Activated CD8-positive, alpha-beta memory T cell treated with anti-CD3 and anti-CD28 coated beads, Interleukin-2, amount 10 ng/mL, durations not matched to agents 7 days and 5 days (primary cell): ENCODE measurements around the gene DST. TPM values are rescaled to one million over a fixed set of nuclear protein-coding genes. Genes with fewer than 3 reads are reported as not detected.

Experiments
- ATAC-seq: fragments of 150-1000 bp; cut with Tn5 transposase; one replicate; pipeline ENCODE4 v1.10.0; 2021; ENCODE audit warnings: moderate library complexity
- CTCF ChIA-PET: fragments of 350-600 bp; sonication (Branson Sonifier 250); formaldehyde crosslinking; loops from one replicate; lab custom pipeline; 2021; ENCODE audit warnings: antibody characterized with exemption; lab: Charles Lee
- DNase-seq: peaks from one replicate; pipeline ENCODE4 v3.0.0-alpha.2; 2020
- H3K27ac Mint-ChIP-seq: one replicate; pipeline ENCODE4 v1.8.0; 2021; ENCODE audit warnings: mild to moderate bottlenecking, mixed read lengths
- H3K27me3 Mint-ChIP-seq: one replicate; pipeline ENCODE4 v1.8.0; 2021; ENCODE audit warnings: mixed read lengths
- H3K36me3 Mint-ChIP-seq: one replicate; pipeline ENCODE4 v1.8.0; 2021; ENCODE audit warnings: mild to moderate bottlenecking, mixed read lengths
- H3K4me1 Mint-ChIP-seq: one replicate; pipeline ENCODE4 v1.8.0; 2021; ENCODE audit warnings: mixed read lengths
- H3K4me3 Mint-ChIP-seq: one replicate; pipeline ENCODE4 v1.8.0; 2021; ENCODE audit warnings: mild to moderate bottlenecking, moderate library complexity, mixed read lengths
- H3K9me3 Mint-ChIP-seq: one replicate; pipeline ENCODE4 v1.8.0; 2022; ENCODE audit warnings: low read depth, mixed read lengths
- total RNA-seq, 2 experiments: library from RNA; stranded (reverse); gene quantifications; one replicate each; pipeline ENCODE4 v1.2.3, GENCODE V29; 2021

Gene DST
- total RNA-seq, 2 experiments from 2014 or later, result 4.0 to 4.3 TPM

GRCh38 chr6:56477241-56477640, 165.4 kb downstream of the DST start:
- no peak overlapping the region for H3K27ac Mint-ChIP-seq
- H3K36me3 Mint-ChIP-seq, result no peaks in the 10 kb centered on the region
- no peaks in the 10 kb centered on the region for H3K4me1 Mint-ChIP-seq
- no peak overlapping the region for H3K4me3 Mint-ChIP-seq
- H3K9me3 Mint-ChIP-seq, result no peaks in the 10 kb centered on the region
- ATAC-seq (no peak), DNase-seq (no peak)
- H3K27me3 Mint-ChIP-seq, result no peaks in the 10 kb centered on the region
- CTCF ChIA-PET, result no interaction called here

DNA sequence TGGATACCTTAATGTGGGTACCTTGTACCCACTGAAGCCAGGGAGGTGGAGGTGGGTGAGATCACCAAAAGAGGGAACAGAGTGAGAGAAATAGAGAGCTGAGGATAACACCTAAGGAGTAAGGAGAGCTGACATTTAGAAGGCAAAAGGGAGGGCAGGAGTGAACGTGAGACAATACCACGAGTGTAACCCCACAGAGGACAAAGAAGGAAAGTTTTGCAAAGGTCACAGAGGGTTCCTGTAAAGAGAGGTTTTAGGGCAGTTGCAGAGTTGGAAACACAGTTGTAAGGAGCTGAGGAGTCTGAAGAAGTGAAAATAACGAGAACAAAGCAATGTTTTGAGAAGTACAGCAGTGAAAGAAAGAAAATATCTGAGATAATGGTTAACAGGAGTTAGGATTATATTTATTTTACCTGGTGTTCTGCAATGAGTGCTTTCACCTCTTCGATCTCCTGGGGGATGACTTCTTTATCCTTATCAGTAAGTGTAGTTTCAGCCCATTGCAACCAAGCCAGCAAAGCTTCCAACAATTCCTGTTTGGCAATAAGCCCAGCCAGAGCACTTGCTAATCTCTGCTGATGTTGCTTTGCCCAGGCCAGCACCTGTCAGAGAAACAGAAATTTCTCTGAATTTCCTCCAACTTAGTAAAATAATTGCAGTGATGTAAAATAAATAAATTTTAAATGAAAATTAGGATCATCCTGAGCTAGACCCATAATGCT, 166.8 kb downstream of the DST start:
- H3K36me3 Mint-ChIP-seq, result no peaks in the 10 kb centered on the region
- no peaks in the 10 kb centered on the region for H3K9me3 Mint-ChIP-seq
- no peak overlapping the region for H3K27ac Mint-ChIP-seq
- no peak for DNase-seq
- no peaks in the 10 kb centered on the region for H3K4me1 Mint-ChIP-seq
- ATAC-seq, result no peak
- no peaks in the 10 kb centered on the region for H3K27me3 Mint-ChIP-seq
- no peak overlapping the region for H3K4me3 Mint-ChIP-seq
- CTCF ChIA-PET, result no interaction called here

GRCh38 chr6:56474532-56474931, 168.2 kb downstream of the DST start:
- no peak for ATAC-seq
- H3K36me3 Mint-ChIP-seq, result no peaks in the 10 kb centered on the region
- DNase-seq, result no peak
- H3K27me3 Mint-ChIP-seq, result no peaks in the 10 kb centered on the region
- no peak overlapping the region for H3K4me3 Mint-ChIP-seq
- no peaks in the 10 kb centered on the region for H3K9me3 Mint-ChIP-seq
- no peak overlapping the region for H3K27ac Mint-ChIP-seq
- H3K4me1 Mint-ChIP-seq, result no peaks in the 10 kb centered on the region
- CTCF ChIA-PET, result no interaction called here

- H3K27ac Mint-ChIP-seq, result no peak overlapping the region
- no peaks in the 10 kb centered on the region for H3K36me3 Mint-ChIP-seq
- H3K9me3 Mint-ChIP-seq, result no peaks in the 10 kb centered on the region
- no peaks in the 10 kb centered on the region for H3K4me1 Mint-ChIP-seq
- ATAC-seq, result no peak
- CTCF ChIA-PET, result no interaction called here
- no peaks in the 10 kb centered on the region for H3K27me3 Mint-ChIP-seq
- no peak overlapping the region for H3K4me3 Mint-ChIP-seq
- no peak for DNase-seq
Observed at GRCh38 chr6:56463443-56463842, 179.2 kb downstream of the DST start.

GRCh38 chr6:56459030-56459805, 183.5 kb downstream of the DST start:
- ATAC-seq (no peak), DNase-seq (no peak)
- no peak overlapping the region for H3K27ac Mint-ChIP-seq
- H3K27me3 Mint-ChIP-seq, result no peaks in the 10 kb centered on the region
- H3K9me3 Mint-ChIP-seq, result no peaks in the 10 kb centered on the region
- H3K4me1 Mint-ChIP-seq, result no peaks in the 10 kb centered on the region
- no peak overlapping the region for H3K4me3 Mint-ChIP-seq
- CTCF ChIA-PET, result interaction anchor here (0.6 kb wide), 1 partner anchor 15 kb away, joined by 3 read pairs; no protein-coding TSS in a partner anchor
- H3K36me3 Mint-ChIP-seq, result no peaks in the 10 kb centered on the region

- no peak overlapping the region for H3K27ac Mint-ChIP-seq
- no peak for ATAC-seq
Observed at GRCh38 chr6:56458324-56458884, 184.3 kb downstream of the DST start.

DNA sequence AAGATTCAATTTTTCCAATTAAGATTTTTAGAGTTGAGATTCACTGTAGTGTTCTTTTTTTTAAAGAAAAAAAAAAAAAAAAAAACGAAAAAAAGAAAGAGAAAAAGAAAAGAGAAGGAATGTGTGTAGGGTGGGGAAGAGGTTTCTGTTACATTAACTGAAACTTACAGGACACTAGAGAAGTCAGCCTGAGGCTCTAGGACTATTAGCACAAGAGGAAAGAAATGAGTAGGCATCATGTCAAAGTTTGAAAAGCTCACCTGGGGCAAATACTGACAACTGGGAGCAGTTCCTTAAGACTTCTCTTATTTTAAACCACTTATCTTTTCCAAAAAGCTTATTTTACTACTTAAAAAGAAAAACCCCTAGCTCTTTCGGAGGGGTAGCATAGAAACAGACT, 185.9 kb downstream of the DST start:
- no peak for DNase-seq
- no peaks in the 10 kb centered on the region for H3K9me3 Mint-ChIP-seq
- H3K27ac Mint-ChIP-seq, result no peak overlapping the region
- CTCF ChIA-PET, result no interaction called here
- no peak for ATAC-seq
- no peaks in the 10 kb centered on the region for H3K27me3 Mint-ChIP-seq
- H3K4me3 Mint-ChIP-seq, result no peak overlapping the region
- H3K36me3 Mint-ChIP-seq, result no peaks in the 10 kb centered on the region
- H3K4me1 Mint-ChIP-seq, result no peaks in the 10 kb centered on the region

More at GRCh38 chr6:56458324-56458884, 184.3 kb downstream of the DST start:
- Mint-ChIP-seq H3K36me3 (no peaks in the 10 kb centered on the region), H3K4me3 (no peak overlapping the region), H3K4me1 (no peaks in the 10 kb centered on the region), H3K27me3 (no peaks in the 10 kb centered on the region), H3K9me3 (no peaks in the 10 kb centered on the region)
- DNase-seq, result no peak
- CTCF ChIA-PET, result no interaction called here

DNA sequence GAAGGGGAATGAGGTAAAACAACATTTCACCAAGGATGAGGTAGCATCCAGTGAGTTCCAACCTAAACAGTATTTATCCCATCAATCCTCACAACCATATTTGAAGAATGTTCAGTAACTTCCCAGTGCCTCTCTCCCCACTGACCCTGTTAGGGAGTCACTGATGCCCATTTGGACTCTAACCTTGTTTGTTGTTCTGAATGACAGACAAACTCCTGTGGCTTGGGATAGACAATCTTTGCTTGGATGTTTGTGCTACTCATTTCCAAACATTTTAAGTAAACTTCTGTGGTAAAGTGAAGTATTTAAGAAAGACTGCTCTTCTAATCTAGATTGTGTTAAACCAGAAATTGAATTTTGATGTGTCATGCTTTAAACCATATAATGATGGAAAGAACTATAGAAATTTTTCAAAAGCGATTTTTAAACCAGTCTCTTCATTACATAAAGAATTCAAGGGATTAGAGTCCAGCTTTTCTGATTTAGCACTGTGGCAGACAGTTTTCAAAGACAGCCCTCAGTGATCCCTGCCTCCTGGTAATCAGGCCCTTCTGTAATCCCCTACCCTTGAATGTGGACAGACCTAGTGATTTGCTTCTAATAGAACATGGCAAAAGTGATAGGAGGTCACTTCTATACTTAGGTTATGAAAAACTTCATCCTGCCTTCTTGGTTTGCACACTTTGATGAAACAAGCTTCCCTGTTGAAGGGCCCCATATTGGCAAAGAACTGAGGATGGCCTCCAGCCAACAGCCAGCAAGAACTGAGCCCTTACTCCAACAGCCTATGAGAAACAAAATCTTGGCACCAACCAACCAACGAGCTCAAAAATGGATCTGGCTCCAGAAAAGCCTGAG, 191.6 kb downstream of the DST start:
- DNase-seq (no peak), ATAC-seq (no peak)
- H3K4me3 Mint-ChIP-seq, result no peak overlapping the region
- CTCF ChIA-PET, result no interaction called here
- no peak overlapping the region for H3K27ac Mint-ChIP-seq
- no peaks in the 10 kb centered on the region for H3K36me3 Mint-ChIP-seq
- H3K27me3 Mint-ChIP-seq, result no peaks in the 10 kb centered on the region
- no peaks in the 10 kb centered on the region for H3K4me1 Mint-ChIP-seq
- peaks cover 2% of the 10 kb centered on the region for H3K9me3 Mint-ChIP-seq

- ATAC-seq (no peak), DNase-seq (no peak)
- CTCF ChIA-PET, result no interaction called here
- Mint-ChIP-seq H3K36me3 (no peaks in the 10 kb centered on the region), H3K4me3 (no peak overlapping the region), H3K27ac (no peak overlapping the region), H3K9me3 (peaks cover 2% of the 10 kb centered on the region), H3K27me3 (no peaks in the 10 kb centered on the region), H3K4me1 (no peaks in the 10 kb centered on the region)
Observed at GRCh38 chr6:56450376-56450775, 192.3 kb downstream of the DST start.

DNA sequence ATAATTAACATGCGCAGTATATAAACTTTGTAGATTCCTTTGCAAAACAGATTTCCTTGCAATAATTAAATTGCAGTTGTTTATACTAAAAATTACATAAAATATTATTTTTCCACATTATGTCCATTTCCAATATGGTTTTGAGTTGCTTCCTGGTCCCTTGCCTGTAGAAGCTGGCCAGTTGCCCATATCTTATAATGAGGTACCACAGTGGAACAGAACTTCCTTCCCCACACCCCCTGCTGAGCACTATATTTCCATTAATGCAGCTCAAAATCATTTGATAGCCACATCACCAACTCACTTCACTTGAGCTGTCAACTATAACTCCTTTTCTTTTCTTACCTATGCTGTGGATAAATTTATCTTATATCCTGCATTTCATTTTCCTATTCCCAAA, 194.6 kb downstream of the DST start:
- peaks cover 6% of the 10 kb centered on the region for H3K9me3 Mint-ChIP-seq
- H3K27me3 Mint-ChIP-seq, result no peaks in the 10 kb centered on the region
- no peak overlapping the region for H3K27ac Mint-ChIP-seq
- no peak overlapping the region for H3K4me3 Mint-ChIP-seq
- DNase-seq (no peak), ATAC-seq (no peak)
- no peaks in the 10 kb centered on the region for H3K4me1 Mint-ChIP-seq
- no peaks in the 10 kb centered on the region for H3K36me3 Mint-ChIP-seq
- CTCF ChIA-PET, result no interaction called here

GRCh38 chr6:56445818-56446217, 196.9 kb downstream of the DST start:
- no peak overlapping the region for H3K27ac Mint-ChIP-seq
- DNase-seq, result no peak
- H3K4me1 Mint-ChIP-seq, result no peaks in the 10 kb centered on the region
- peaks cover 6% of the 10 kb centered on the region for H3K9me3 Mint-ChIP-seq
- H3K27me3 Mint-ChIP-seq, result no peaks in the 10 kb centered on the region
- no peak overlapping the region for H3K4me3 Mint-ChIP-seq
- H3K36me3 Mint-ChIP-seq, result no peaks in the 10 kb centered on the region
- no peak for ATAC-seq
- CTCF ChIA-PET, result no interaction called here

- Mint-ChIP-seq H3K4me3 (no peak overlapping the region), H3K36me3 (no peaks in the 10 kb centered on the region), H3K4me1 (no peaks in the 10 kb centered on the region), H3K9me3 (peaks cover 6% of the 10 kb centered on the region), H3K27ac (no peak overlapping the region), H3K27me3 (no peaks in the 10 kb centered on the region)
- no peak for ATAC-seq
- CTCF ChIA-PET, result interaction anchor here (0.6 kb wide), 1 partner anchor 15 kb away, joined by 3 read pairs; no protein-coding TSS in a partner anchor
- DNase-seq, result no peak
Observed at GRCh38 chr6:56444855-56445254, 197.8 kb downstream of the DST start.

GRCh38 chr6:56440551-56440981, 202.1 kb downstream of the DST start:
- Mint-ChIP-seq H3K36me3 (no peaks in the 10 kb centered on the region), H3K4me1 (no peaks in the 10 kb centered on the region), H3K4me3 (no peak overlapping the region), H3K27me3 (no peaks in the 10 kb centered on the region), H3K27ac (no peak overlapping the region), H3K9me3 (peaks cover 7% of the 10 kb centered on the region)
- ATAC-seq, result no peak
- no peak for DNase-seq
- CTCF ChIA-PET, result no interaction called here
